Measurements from ENCODE around the gene FOXL3. TPM values are rescaled to one million over a fixed set of nuclear protein-coding genes. Genes with fewer than 3 reads are reported as not detected.
"Not testable (repeated sequence)": the region's sequence is repeated elsewhere in the genome, so short reads cannot be mapped to it uniquely, and the experiment has no call there.

FOXL3 gene
- total RNA-seq, 4 donors from 2014 or later: not detected

DNA sequence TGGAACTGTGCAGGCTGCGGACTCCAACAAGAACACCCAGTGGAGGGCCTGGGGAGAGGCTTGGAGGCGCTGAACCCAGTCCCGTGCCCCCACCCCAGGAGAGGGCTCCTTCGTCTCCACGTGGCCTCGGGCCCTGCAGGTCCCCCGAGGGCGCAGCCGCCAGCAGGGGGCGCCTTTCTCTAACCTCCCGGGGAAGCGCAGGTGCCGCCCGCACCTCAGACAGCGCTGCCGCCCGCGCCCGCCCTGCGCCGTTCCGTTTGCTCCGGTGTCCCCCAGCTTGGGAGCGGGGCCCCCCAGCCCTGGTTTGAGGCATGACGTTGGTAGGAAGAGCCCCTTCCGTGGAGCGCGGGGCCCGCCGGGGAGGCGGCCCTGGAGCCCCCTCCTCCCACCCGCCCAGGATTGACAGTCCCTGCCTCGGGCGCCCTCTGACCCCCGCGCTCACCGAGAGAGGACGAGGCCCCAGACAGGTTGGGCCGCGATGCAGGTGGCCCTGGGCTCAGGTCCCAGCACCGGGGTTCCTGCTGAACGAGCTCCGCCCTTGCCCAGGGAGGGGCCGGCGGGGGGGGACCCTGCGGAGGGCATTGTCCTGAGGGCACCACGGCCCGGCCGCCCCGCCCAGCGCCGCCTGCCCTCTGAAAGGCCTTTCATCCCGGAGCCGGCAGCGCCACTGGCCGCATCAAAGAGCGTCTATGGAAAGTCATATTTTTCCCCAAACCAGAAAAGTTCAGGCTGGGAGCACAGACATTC, 42.8 kb downstream of the FOXL3 start:
- peak overlapping the region; percentile 23 to 49 (median 28) for H3K4me3 ChIP-seq
- H3K9me3 ChIP-seq: no peaks in the 10 kb centered on the region
- no peaks in the 10 kb centered on the region for H3K27me3 ChIP-seq
- H3K36me3 ChIP-seq: no peaks in the 10 kb centered on the region
- peak; percentile 47 to 63 for DNase-seq (ENCODE audit: low spot score in 2 of 2)
- peak overlapping the region; percentile 56 to 86 (median 82) for H3K27ac ChIP-seq
- H3K4me1 ChIP-seq: peaks cover 0 to 27% (median 11%) of the 10 kb centered on the region in 4 donors
- WGBS, 2 donors: 2 to 4% methylated on average over 43 to 50 of the region's 57 CpGs
- TF ChIP-seq EP300 (IDR thresholded peaks at IDR 0.05) (peak in 1 of 2 donors; percentile 30), POLR2A (IDR thresholded peaks at IDR 0.05) (no peak)
- TF ChIP-seq, protein P1, sequence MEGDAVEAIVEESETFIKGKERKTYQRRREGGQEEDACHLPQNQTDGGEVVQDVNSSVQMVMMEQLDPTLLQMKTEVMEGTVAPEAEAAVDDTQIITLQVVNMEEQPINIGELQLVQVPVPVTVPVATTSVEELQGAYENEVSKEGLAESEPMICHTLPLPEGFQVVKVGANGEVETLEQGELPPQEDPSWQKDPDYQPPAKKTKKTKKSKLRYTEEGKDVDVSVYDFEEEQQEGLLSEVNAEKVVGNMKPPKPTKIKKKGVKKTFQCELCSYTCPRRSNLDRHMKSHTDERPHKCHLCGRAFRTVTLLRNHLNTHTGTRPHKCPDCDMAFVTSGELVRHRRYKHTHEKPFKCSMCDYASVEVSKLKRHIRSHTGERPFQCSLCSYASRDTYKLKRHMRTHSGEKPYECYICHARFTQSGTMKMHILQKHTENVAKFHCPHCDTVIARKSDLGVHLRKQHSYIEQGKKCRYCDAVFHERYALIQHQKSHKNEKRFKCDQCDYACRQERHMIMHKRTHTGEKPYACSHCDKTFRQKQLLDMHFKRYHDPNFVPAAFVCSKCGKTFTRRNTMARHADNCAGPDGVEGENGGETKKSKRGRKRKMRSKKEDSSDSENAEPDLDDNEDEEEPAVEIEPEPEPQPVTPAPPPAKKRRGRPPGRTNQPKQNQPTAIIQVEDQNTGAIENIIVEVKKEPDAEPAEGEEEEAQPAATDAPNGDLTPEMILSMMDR (IDR thresholded peaks at IDR 0.05): peak; percentile 82 to 93 (median 86)

DNA sequence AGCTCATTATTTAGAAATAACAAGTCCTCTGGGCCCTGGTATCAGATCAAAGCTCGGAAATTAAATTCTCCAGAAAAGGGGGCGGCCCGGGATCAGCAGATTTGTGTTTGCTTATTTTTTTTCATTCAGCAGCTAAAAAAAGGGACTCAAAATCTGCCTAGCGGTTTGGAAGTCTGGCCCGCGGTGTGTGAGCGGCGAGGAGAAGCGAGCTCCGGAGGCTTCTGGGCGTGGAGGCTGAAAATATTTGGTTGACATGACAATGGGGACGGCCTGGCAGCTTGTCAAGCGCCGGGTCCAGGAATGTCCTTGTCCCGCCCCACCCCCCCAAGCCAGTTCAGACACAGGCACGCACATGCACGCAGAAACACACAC, 43.4 kb downstream of the FOXL3 start:
- TF ChIP-seq POLR2A (IDR thresholded peaks at IDR 0.05) (no peak), EP300 (IDR thresholded peaks at IDR 0.05) (no peak)
- TF ChIP-seq, protein P1 (IDR thresholded peaks at IDR 0.05): no peak
- no peak for DNase-seq (ENCODE audit: low spot score in 2 of 2)
- Histone ChIP-seq H3K27me3 (no peaks in the 10 kb centered on the region), H3K27ac (peak overlapping the region; percentile 56 to 86 (median 82)), H3K4me3 (peak overlapping the region in 2 of 4 donors; percentile 30 to 49), H3K9me3 (no peaks in the 10 kb centered on the region), H3K4me1 (peaks cover 0 to 27% (median 11%) of the 10 kb centered on the region in 4 donors), H3K36me3 (no peaks in the 10 kb centered on the region)
- WGBS, 2 donors: 13 to 17% methylated on average over 16 to 17 of the region's 17 CpGs

DNA sequence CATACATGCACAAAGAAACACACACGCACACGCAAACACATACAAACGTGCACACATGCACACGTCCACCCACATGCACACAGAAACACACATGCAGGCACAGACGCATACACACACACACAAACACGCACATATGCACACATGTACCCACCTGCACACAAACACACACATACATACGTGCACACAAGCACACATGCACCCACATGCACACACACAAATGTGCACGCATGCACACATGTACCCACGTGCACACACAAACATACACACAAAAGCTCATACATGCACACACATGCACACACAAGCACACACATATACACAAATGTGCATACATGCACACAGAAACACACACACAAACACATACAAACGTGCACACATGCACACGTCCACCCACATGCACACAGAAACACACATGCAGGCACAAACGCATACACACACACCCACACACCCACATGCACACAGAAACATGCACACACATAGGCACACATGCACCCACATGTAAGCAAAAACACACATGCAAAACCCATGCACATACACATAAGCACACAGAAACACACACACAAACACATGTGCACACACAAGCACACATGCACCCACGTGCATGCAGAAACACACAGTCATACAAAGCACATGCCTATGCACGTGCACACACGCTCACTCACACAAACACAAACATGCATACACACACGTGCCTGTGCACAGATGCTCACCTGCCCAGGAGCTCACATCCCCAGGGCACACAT, 44.8 kb downstream of the FOXL3 start:
- no peaks in the 10 kb centered on the region for H3K27me3 ChIP-seq
- DNase-seq (ENCODE audit: low spot score in 2 of 2): no peak
- TF ChIP-seq EP300 (IDR thresholded peaks at IDR 0.05) (no peak), POLR2A (IDR thresholded peaks at IDR 0.05) (no peak)
- TF ChIP-seq, protein P1 (IDR thresholded peaks at IDR 0.05): no peak

DNA sequence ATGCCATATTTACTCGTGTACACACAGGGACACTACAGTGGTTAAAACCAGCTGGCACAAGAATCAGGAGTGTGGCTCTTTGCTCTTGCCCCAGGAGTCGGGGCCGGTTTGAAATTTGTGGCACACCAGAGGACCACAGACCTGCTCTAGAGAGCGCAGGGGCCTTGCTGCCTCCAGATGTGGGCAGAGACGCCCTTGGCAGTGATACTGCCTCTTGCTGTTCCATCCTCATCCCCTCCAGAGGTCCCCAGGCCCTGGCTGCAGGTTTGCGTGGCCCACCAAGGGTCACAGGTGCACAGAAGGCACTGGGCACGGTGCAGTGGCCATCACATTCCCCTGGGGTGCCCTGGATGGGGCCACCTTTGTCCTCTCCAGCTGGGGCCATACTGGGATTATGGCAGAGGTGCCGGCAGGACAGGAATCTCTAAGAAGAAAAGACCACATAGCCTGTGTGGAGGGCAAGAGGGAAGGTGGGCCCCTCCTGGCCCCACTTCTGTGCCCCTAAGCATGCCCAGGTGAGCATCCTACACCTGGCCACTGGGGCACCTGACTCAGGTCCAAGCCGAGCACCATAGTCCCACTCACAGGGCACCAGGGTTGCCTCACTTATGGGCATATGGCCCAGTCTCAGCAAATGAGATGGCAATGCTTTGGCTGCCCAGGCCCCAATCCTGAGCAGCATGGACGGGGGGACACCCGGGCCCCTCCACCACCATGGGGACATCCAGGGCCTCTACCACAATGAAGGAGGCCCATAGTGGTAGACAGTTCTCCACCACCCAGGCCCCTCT, 45.6 kb downstream of the FOXL3 start:
- Histone ChIP-seq H3K4me1 (peaks cover 0 to 30% (median 11%) of the 10 kb centered on the region in 4 donors), H3K27ac (no peak overlapping the region), H3K36me3 (no peaks in the 10 kb centered on the region), H3K27me3 (no peaks in the 10 kb centered on the region), H3K9me3 (no peaks in the 10 kb centered on the region), H3K4me3 (no peak overlapping the region)
- WGBS, 2 donors: 92 to 95% methylated on average over 9 to 11 of the region's 11 CpGs
- no peak for DNase-seq (ENCODE audit: low spot score in 2 of 2)
- no peak for TF ChIP-seq POLR2A (IDR thresholded peaks at IDR 0.05)
- TF ChIP-seq EP300 (IDR thresholded peaks at IDR 0.05): no peak
- TF ChIP-seq, protein P1 (IDR thresholded peaks at IDR 0.05): no peak

More for the DNA sequence above, 44.8 kb downstream of the FOXL3 start:
- no peaks in the 10 kb centered on the region for H3K9me3 ChIP-seq
- no peaks in the 10 kb centered on the region for H3K36me3 ChIP-seq
- no peak overlapping the region for H3K4me3 ChIP-seq
- 92 to 94% methylated on average over 16 of the region's 16 CpGs for WGBS, 2 donors
- H3K27ac ChIP-seq: no peak overlapping the region
- H3K4me1 ChIP-seq: peaks cover 0 to 27% (median 11%) of the 10 kb centered on the region in 4 donors

DNA sequence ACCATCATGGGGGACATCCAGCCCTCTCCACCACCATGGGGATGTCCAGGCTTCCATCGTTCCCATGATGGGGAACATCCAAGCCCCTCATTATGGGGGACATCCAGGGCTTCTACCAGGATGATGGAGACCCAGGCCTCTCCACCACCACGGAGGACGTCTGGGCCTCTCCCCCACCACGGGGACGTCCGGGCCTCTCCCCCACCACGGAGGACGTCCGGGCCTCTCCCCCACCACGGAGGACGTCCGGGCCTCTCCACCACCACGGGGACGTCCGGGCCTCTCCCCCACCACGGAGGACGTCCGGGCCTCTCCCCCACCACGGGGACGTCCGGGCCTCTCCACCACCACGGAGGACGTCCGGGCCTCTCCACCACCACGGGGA, 46.2 kb downstream of the FOXL3 start:
- not testable (repeated sequence) for DNase-seq (ENCODE audit: low spot score in 2 of 2); H3K27ac ChIP-seq
- WGBS, 2 donors: 90 to 100% methylated on average over 7 to 25 of the region's 25 CpGs

More for the DNA sequence above, 46.2 kb downstream of the FOXL3 start:
- not testable (repeated sequence) for H3K27me3 ChIP-seq, H3K9me3 ChIP-seq, H3K36me3 ChIP-seq, H3K4me3 ChIP-seq
- H3K4me1 ChIP-seq: peaks cover 0 to 34% (median 13%) of the 10 kb centered on the region in 4 donors
